ENCODE results near the gene TAS2R5. TPM values are rescaled to one million over a fixed set of nuclear protein-coding genes. Genes with fewer than 3 reads are reported as not detected.
"Not testable (repeated sequence)": the region's sequence is repeated elsewhere in the genome, so short reads cannot be mapped to it uniquely, and the experiment has no call there.

The TAS2R5 gene, protein sequence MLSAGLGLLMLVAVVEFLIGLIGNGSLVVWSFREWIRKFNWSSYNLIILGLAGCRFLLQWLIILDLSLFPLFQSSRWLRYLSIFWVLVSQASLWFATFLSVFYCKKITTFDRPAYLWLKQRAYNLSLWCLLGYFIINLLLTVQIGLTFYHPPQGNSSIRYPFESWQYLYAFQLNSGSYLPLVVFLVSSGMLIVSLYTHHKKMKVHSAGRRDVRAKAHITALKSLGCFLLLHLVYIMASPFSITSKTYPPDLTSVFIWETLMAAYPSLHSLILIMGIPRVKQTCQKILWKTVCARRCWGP
- 1 to 10 TPM in 3 of 4 donors, under 1 TPM in 1; 0.99 to 3.7 (median 2.1) TPM for total RNA-seq
- 1 to 10 TPM in 1 of 3 donors, not detected in 2; 1.3 TPM for polyA plus RNA-seq

DNA sequence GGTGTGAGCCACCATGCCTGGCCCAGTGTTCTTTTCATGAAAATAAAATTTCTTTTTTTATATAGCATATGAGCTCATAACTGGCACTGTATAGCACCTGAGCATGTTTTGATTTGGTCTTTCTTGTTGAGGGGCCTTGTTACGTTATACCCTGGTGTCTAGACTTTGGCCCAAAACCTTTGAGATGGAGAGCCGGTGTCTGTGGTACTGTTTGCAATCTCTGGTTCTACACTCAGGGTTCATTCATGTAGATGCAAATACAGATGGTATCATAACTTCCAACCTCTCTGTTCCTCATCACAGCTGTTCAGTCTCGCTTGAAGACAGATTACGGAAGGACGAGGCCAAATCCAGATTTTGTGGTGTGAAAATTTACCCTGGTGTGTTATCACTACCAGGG lies at the start of gene TAS2R5:
Gene TAS2R5, plus strand, starts transcription at position 301 of the 400 bp plus-strand sequence. CDS start 145 bp downstream, outside the sequence.
- Histone ChIP-seq H3K27me3 (no peaks in the 10 kb centered on the region), H3K4me3 (no peak within 1 kb of the TSS), H3K36me3 (peaks cover 0 to 17% (median 0%) of the 10 kb centered on the region in 4 donors), H3K27ac (no peak within 1 kb of the TSS), H3K9me3 (no peaks in the 10 kb centered on the region), H3K4me1 (no peaks in the 10 kb centered on the region)
- no peak for DNase-seq
- intact Hi-C loops (cut with DNase I): no loop called here
- TF ChIP-seq EP300 (IDR thresholded peaks at IDR 0.05) (no peak), POLR2AphosphoS5 (IDR thresholded peaks at IDR 0.05) (no peak)
- TF ChIP-seq, protein P1, sequence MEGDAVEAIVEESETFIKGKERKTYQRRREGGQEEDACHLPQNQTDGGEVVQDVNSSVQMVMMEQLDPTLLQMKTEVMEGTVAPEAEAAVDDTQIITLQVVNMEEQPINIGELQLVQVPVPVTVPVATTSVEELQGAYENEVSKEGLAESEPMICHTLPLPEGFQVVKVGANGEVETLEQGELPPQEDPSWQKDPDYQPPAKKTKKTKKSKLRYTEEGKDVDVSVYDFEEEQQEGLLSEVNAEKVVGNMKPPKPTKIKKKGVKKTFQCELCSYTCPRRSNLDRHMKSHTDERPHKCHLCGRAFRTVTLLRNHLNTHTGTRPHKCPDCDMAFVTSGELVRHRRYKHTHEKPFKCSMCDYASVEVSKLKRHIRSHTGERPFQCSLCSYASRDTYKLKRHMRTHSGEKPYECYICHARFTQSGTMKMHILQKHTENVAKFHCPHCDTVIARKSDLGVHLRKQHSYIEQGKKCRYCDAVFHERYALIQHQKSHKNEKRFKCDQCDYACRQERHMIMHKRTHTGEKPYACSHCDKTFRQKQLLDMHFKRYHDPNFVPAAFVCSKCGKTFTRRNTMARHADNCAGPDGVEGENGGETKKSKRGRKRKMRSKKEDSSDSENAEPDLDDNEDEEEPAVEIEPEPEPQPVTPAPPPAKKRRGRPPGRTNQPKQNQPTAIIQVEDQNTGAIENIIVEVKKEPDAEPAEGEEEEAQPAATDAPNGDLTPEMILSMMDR (IDR thresholded peaks at IDR 0.05): no peak
- 85 to 95% methylated on average over 5 of the region's 5 CpGs for WGBS, 2 donors

DNA sequence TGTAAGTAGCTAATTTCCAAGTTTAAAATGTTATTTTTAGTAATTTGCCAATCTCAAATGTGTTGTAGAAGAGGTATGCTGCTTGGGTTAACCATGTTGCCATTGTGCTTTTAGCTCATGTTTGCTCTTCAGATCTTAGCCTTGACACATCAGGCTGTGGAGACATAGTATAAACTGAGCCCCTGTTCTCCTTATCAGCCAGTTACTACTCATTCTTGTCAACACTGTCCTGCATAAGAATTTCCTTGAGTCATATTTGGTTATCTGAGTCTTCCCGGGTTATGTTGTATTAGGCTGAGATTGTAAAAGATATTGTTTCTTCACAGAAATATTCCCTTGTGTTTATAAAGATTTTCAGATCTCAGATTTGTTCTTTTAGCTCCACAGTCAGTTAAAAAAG lies 47.8 kb upstream of the TAS2R5 start:
- Histone ChIP-seq H3K4me3 (no peak overlapping the region), H3K36me3 (peaks cover 22 to 74% (median 49%) of the 10 kb centered on the region in 4 donors), H3K4me1 (peaks cover 0 to 31% (median 14%) of the 10 kb centered on the region in 4 donors), H3K27me3 (no peaks in the 10 kb centered on the region), H3K27ac (no peak overlapping the region), H3K9me3 (no peaks in the 10 kb centered on the region)
- DNase-seq: no peak
- intact Hi-C loops (cut with DNase I): no loop called here
- WGBS, 2 donors: 71 to 78% methylated on average over 1 of the region's 1 CpG
- TF ChIP-seq, protein P1 (IDR thresholded peaks at IDR 0.05): no peak
- TF ChIP-seq POLR2A (IDR thresholded peaks at IDR 0.05): no peak
- no peak for TF ChIP-seq POLR2AphosphoS5 (IDR thresholded peaks at IDR 0.05)
- TF ChIP-seq EP300 (IDR thresholded peaks at IDR 0.05): no peak

DNA sequence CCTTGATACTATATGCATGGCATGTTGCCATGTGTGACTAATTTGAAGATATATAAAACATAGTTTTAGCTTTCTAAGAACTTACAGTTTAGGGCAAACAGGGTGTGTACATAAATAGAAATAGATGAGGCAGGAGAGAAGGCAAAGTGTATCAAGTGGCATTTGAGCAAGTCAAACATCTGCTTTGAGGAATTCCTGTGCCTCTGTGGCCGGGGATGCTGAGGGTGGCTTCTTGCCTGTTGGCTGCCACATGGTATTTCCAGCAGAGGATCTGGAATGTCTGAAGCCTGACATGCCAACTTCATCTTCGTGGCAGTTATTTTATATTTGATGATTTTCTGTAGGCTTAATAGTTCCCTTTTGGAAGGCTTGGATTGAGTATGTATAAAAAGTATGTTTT lies 45.9 kb upstream of the TAS2R5 start:
- 92 to 94% methylated on average over 2 of the region's 2 CpGs for WGBS, 2 donors
- Histone ChIP-seq H3K4me1 (peaks cover 0 to 19% (median 6%) of the 10 kb centered on the region in 4 donors), H3K27me3 (no peaks in the 10 kb centered on the region), H3K4me3 (no peak overlapping the region), H3K9me3 (no peaks in the 10 kb centered on the region), H3K27ac (no peak overlapping the region), H3K36me3 (peaks cover 22 to 93% (median 53%) of the 10 kb centered on the region in 4 donors)
- intact Hi-C loops (cut with DNase I): no loop called here
- no peak for TF ChIP-seq POLR2A (IDR thresholded peaks at IDR 0.05)
- TF ChIP-seq POLR2AphosphoS5 (IDR thresholded peaks at IDR 0.05): no peak
- no peak for TF ChIP-seq EP300 (IDR thresholded peaks at IDR 0.05)
- TF ChIP-seq, protein P1 (IDR thresholded peaks at IDR 0.05): no peak
- DNase-seq: no peak

DNA sequence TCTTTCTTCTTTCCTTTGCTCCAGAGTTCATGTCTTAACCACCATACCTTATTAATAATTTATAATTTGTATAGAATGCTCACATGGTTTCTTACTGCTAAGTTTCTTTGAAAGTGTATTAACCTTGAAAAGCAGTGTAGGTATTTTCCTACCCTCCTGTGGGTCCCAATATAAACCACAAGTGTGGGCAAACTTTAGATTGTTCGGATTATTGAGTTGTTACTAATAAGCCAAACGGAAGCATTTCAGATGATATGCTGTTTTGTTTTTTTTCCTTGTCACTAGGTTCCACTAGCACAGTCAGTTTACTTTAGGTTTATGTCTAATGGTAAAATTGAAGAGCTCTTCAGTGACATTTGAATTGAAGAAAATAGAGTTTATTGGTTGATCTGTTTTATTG lies 41.6 kb upstream of the TAS2R5 start:
- Histone ChIP-seq H3K27me3 (no peaks in the 10 kb centered on the region), H3K27ac (no peak overlapping the region), H3K4me1 (no peaks in the 10 kb centered on the region), H3K4me3 (no peak overlapping the region), H3K9me3 (peaks cover 8 to 14% (median 11%) of the 10 kb centered on the region in 4 donors), H3K36me3 (peaks cover 34 to 99% (median 68%) of the 10 kb centered on the region in 4 donors)
- 97 to 98% methylated on average over 2 of the region's 2 CpGs for WGBS, 2 donors
- no peak for DNase-seq
- intact Hi-C loops (cut with DNase I): loop anchor here (5.0 kb wide), 1 partner anchor 951 kb away; no protein-coding TSS in a partner anchor
- TF ChIP-seq EP300 (IDR thresholded peaks at IDR 0.05) (no peak), POLR2A (IDR thresholded peaks at IDR 0.05) (no peak)

DNA sequence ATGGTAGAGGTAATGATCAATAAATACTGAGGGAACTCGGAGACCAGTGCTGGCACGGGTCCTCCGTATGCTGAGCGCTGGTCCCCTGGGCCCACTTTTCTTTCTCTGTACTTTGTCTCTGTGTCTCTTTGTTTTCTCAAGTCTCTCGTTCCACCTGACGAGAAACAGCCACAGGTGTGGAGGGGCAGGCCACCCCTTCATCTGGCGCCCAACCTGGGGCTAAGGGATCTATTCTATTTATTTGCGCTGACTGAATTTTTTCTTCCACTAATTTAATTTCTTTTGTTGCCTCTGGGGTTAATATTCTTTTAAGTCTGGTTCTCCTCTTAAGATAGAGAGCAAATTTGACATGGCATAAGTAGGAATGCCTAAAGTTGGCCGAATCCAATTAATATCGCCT lies 38.1 kb upstream of the TAS2R5 start:
- intact Hi-C loops (cut with DNase I); H3K27me3 ChIP-seq; H3K4me1 ChIP-seq; H3K4me3 ChIP-seq; H3K27ac ChIP-seq; DNase-seq: not testable (repeated sequence)
- Histone ChIP-seq H3K36me3 (peaks cover 19 to 79% (median 42%) of the 10 kb centered on the region in 4 donors), H3K9me3 (peaks cover 8 to 14% (median 11%) of the 10 kb centered on the region in 4 donors)
- 98% methylated on average over 10 of the region's 10 CpGs for WGBS, 2 donors

Data from sigmoid colon (tissue), 7 donors.